Mesenchymal stem cell (in vitro differentiated cells and primary cell): Measurements from ENCODE around the gene RFTN1.
A peak's percentile ranks its signal among the peaks of the same experiment; 100 is the strongest.

Experiments used
- DNase-seq: peaks from one replicate; pipeline ENCODE4 v3.0.0-alpha.2; 2013
- H2AFZ ChIP-seq: one replicate; pipeline ENCODE4 v1.6.1; 2013; ENCODE audit warnings: low read depth, mild to moderate bottlenecking, control low read depth, inconsistent platforms, low read length, moderate library complexity
- H2AK5ac ChIP-seq: 2 replicates; pipeline ENCODE4 v1.6.1; 2013; ENCODE audit warnings: low read length, moderate library complexity, mild to moderate bottlenecking, inconsistent platforms; ENCODE audit not compliant: severe bottlenecking
- H2BK120ac ChIP-seq: one replicate; pipeline ENCODE4 v1.6.1; 2013; ENCODE audit warnings: low read depth, mild to moderate bottlenecking, inconsistent platforms, low read length, moderate library complexity
- H2BK12ac ChIP-seq, 2 experiments: one replicate each; pipeline ENCODE4 v1.6.1; 2013; ENCODE audit warnings: inconsistent platforms in 2 of 2, low read length in 2 of 2, mild to moderate bottlenecking in 2 of 2, moderate library complexity in 2 of 2, control low read depth in 1 of 2
- H2BK15ac ChIP-seq: one replicate; pipeline ENCODE4 v1.6.1; 2013; ENCODE audit warnings: mild to moderate bottlenecking, low read depth, inconsistent platforms; ENCODE audit not compliant: poor library complexity, severe bottlenecking
- H2BK5ac ChIP-seq: 2 replicates; pipeline ENCODE4 v1.6.1; 2013; ENCODE audit warnings: low read depth, mild to moderate bottlenecking, low read length, control low read depth, inconsistent platforms; ENCODE audit not compliant: poor library complexity, severe bottlenecking
- H3K14ac ChIP-seq, 2 experiments: one replicate each; pipeline ENCODE4 v1.6.1; 2013; ENCODE audit warnings: inconsistent platforms in 2 of 2, low read length in 2 of 2, control low read depth in 1 of 2, mild to moderate bottlenecking in 1 of 2, moderate library complexity in 1 of 2
- H3K18ac ChIP-seq, 2 experiments: one replicate each; pipeline ENCODE4 v1.6.1; 2013; ENCODE audit warnings: inconsistent platforms in 2 of 2, low read length in 2 of 2, control low read depth in 1 of 2, low read depth in 1 of 2, mild to moderate bottlenecking in 1 of 2
- H3K23ac ChIP-seq, 2 experiments: one replicate each; pipeline ENCODE4 v1.6.1; 2013; ENCODE audit warnings: inconsistent platforms in 2 of 2, low read length in 2 of 2, mild to moderate bottlenecking in 2 of 2, moderate library complexity in 2 of 2, control low read depth in 1 of 2
- H3K27ac ChIP-seq: 2 replicates; pipeline ENCODE4 v1.5.1; 2013; ENCODE audit warnings: mild to moderate bottlenecking, moderate library complexity, low read length, control low read depth, inconsistent platforms; ENCODE audit not compliant: poor library complexity, severe bottlenecking
- H3K27me3 ChIP-seq, 2 experiments: 2 replicates each; pipeline versions ENCODE4 v1.6.1 to v1.7.0; 2013; ENCODE audit warnings: low read length in 2 of 2, mild to moderate bottlenecking in 2 of 2, moderate library complexity in 2 of 2, control low read depth in 1 of 2, inconsistent platforms in 1 of 2; ENCODE audit not compliant: control insufficient read depth in 1 of 2, insufficient read depth in 1 of 2
- H3K36me3 ChIP-seq, 2 experiments: 2 replicates each; pipeline versions ENCODE4 v1.6.1 to v1.7.0; 2013; ENCODE audit warnings: low read length in 2 of 2, control low read depth in 1 of 2, inconsistent platforms in 1 of 2, low read depth in 1 of 2, mild to moderate bottlenecking in 1 of 2; ENCODE audit not compliant: insufficient read depth in 2 of 2, control insufficient read depth in 1 of 2
- H3K4ac ChIP-seq, 2 experiments: one replicate each; pipeline ENCODE4 v1.6.1; 2013; ENCODE audit warnings: inconsistent platforms in 2 of 2, low read length in 2 of 2, mild to moderate bottlenecking in 2 of 2, moderate library complexity in 2 of 2, control low read depth in 1 of 2, low read depth in 1 of 2
- H3K4me1 ChIP-seq: 2 replicates; pipeline ENCODE4 v1.6.1; 2013; ENCODE audit warnings: low read depth, low read length, control low read depth; ENCODE audit not compliant: control insufficient read depth, insufficient read depth
- H3K4me2 ChIP-seq: 2 replicates; pipeline ENCODE4 v1.6.1; 2013; ENCODE audit warnings: low read length, mild to moderate bottlenecking, inconsistent platforms; ENCODE audit not compliant: poor library complexity, severe bottlenecking
- H3K4me3 ChIP-seq, 2 experiments: 2 replicates each; pipeline versions ENCODE4 v1.5.1 to v1.7.0; 2013; ENCODE audit warnings: low read length in 2 of 2, mild to moderate bottlenecking in 2 of 2, control low read depth in 1 of 2, low read depth in 1 of 2; ENCODE audit not compliant: insufficient read depth in 1 of 2
- H3K79me1 ChIP-seq: replicated peaks from 2 replicates; pipeline ENCODE4 v1.6.1; 2013; ENCODE audit warnings: mild to moderate bottlenecking, control low read depth, low read length, inconsistent platforms; ENCODE audit not compliant: poor library complexity, severe bottlenecking
- H3K9ac ChIP-seq: 2 replicates; pipeline ENCODE4 v1.7.0; 2013; ENCODE audit warnings: mild to moderate bottlenecking, low read length, moderate library complexity
- H3K9me3 ChIP-seq: 2 replicates; pipeline ENCODE4 v1.7.0; 2013; ENCODE audit warnings: mild to moderate bottlenecking, low read length; ENCODE audit not compliant: control insufficient read depth
- H4K8ac ChIP-seq: one replicate; pipeline ENCODE4 v1.6.1; 2013; ENCODE audit warnings: inconsistent platforms, mild to moderate bottlenecking, low read length, moderate library complexity
- H4K91ac ChIP-seq: one replicate; pipeline ENCODE4 v1.6.1; 2013; ENCODE audit warnings: mild to moderate bottlenecking, low read length, inconsistent platforms
- WGBS: methylation state at CpG from one replicate; pipeline ENCODE4 v1.1.7; 2013; ENCODE audit warnings: mixed read lengths; 5-methylcytosine and 5-hydroxymethylcytosine counted together

The RFTN1 gene

GRCh38 chr3:16383864-16384263 is 129.6 kb downstream of the RFTN1 start:
- Histone ChIP-seq H2AK5ac (no peak overlapping the region), H3K27me3 (no peaks in the 10 kb centered on the region), H3K79me1 (peaks cover 42% of the 10 kb centered on the region), H3K4me1 (peaks cover 1% of the 10 kb centered on the region), H3K9ac (no peak overlapping the region), H3K36me3 (peaks cover 7% of the 10 kb centered on the region in 2 experiments), H3K9me3 (no peaks in the 10 kb centered on the region), H3K4me3 (no peak overlapping the region), H2BK120ac (no peak overlapping the region), H2BK12ac (no peak overlapping the region), H4K8ac (no peak overlapping the region), H2AFZ (no peak overlapping the region), H3K27ac (no peak overlapping the region), H2BK15ac (no peak overlapping the region), H3K4ac (no peak overlapping the region), H3K23ac (no peak overlapping the region), H3K4me2 (no peak overlapping the region), H3K14ac (no peak overlapping the region), H2BK5ac (no peak overlapping the region), H3K18ac (no peak overlapping the region), H4K91ac (no peak overlapping the region)
- no peak for DNase-seq
- WGBS: 100% methylated on average over 1 of the region's 1 CpG

- no peak overlapping the region for H3K14ac ChIP-seq
- DNase-seq: no peak
- no peak overlapping the region for H2BK15ac ChIP-seq
- no peak overlapping the region for H4K8ac ChIP-seq
- H4K91ac ChIP-seq: no peak overlapping the region
- no peak overlapping the region for H3K27ac ChIP-seq
- no peak overlapping the region for H2AK5ac ChIP-seq
- H3K18ac ChIP-seq: peak overlapping the region in 1 of 2 experiments; percentile 22
- no peak overlapping the region for H3K4ac ChIP-seq
- no peak overlapping the region for H3K9ac ChIP-seq
- H2BK12ac ChIP-seq: no peak overlapping the region
- H3K4me2 ChIP-seq: no peak overlapping the region
- H2BK120ac ChIP-seq: no peak overlapping the region
- no peak overlapping the region for H3K4me3 ChIP-seq
- no peaks in the 10 kb centered on the region for H3K27me3 ChIP-seq
- H2AFZ ChIP-seq: no peak overlapping the region
- no peaks in the 10 kb centered on the region for H3K9me3 ChIP-seq
- peaks cover 6% of the 10 kb centered on the region for H3K4me1 ChIP-seq
- H3K36me3 ChIP-seq: peaks cover 9 to 11% of the 10 kb centered on the region in 2 experiments
- no peak overlapping the region for H3K23ac ChIP-seq
- no peak overlapping the region for H2BK5ac ChIP-seq
- WGBS: 98% methylated on average over 5 of the region's 5 CpGs
- H3K79me1 ChIP-seq: peaks cover 45% of the 10 kb centered on the region
Measured at GRCh38 chr3:16382845-16383244, 130.7 kb downstream of the RFTN1 start.

GRCh38 chr3:16381426-16381825 is 132.1 kb downstream of the RFTN1 start:
- no peak overlapping the region for H2AFZ ChIP-seq
- no peaks in the 10 kb centered on the region for H3K9me3 ChIP-seq
- no peak overlapping the region for H4K8ac ChIP-seq
- H3K27me3 ChIP-seq: no peaks in the 10 kb centered on the region
- no peak overlapping the region for H3K14ac ChIP-seq
- H2BK15ac ChIP-seq: no peak overlapping the region
- peaks cover 18 to 23% of the 10 kb centered on the region in 2 experiments for H3K36me3 ChIP-seq
- no peak overlapping the region for H3K27ac ChIP-seq
- H3K9ac ChIP-seq: no peak overlapping the region
- H2AK5ac ChIP-seq: no peak overlapping the region
- H4K91ac ChIP-seq: no peak overlapping the region
- H2BK5ac ChIP-seq: no peak overlapping the region
- H3K18ac ChIP-seq: no peak overlapping the region
- DNase-seq: no peak
- no peak overlapping the region for H3K4ac ChIP-seq
- H2BK12ac ChIP-seq: no peak overlapping the region
- H3K4me1 ChIP-seq: peaks cover 7% of the 10 kb centered on the region
- no peak overlapping the region for H3K23ac ChIP-seq
- H3K4me3 ChIP-seq: no peak overlapping the region
- peaks cover 39% of the 10 kb centered on the region for H3K79me1 ChIP-seq
- WGBS: 96% methylated on average over 4 of the region's 4 CpGs
- no peak overlapping the region for H2BK120ac ChIP-seq
- H3K4me2 ChIP-seq: no peak overlapping the region

GRCh38 chr3:16380421-16380820 is 133.1 kb downstream of the RFTN1 start:
- Histone ChIP-seq H3K18ac (no peak overlapping the region), H3K27me3 (no peaks in the 10 kb centered on the region), H3K4me1 (peaks cover 7% of the 10 kb centered on the region), H3K36me3 (peaks cover 25 to 33% of the 10 kb centered on the region in 2 experiments), H2BK15ac (no peak overlapping the region), H2BK5ac (no peak overlapping the region), H4K91ac (no peak overlapping the region), H3K9ac (no peak overlapping the region), H3K14ac (no peak overlapping the region), H3K9me3 (no peaks in the 10 kb centered on the region), H3K4me2 (no peak overlapping the region), H4K8ac (no peak overlapping the region), H3K4ac (no peak overlapping the region), H2AK5ac (no peak overlapping the region), H3K27ac (no peak overlapping the region), H2AFZ (no peak overlapping the region), H3K23ac (no peak overlapping the region), H3K79me1 (peaks cover 39% of the 10 kb centered on the region), H3K4me3 (no peak overlapping the region), H2BK12ac (no peak overlapping the region), H2BK120ac (no peak overlapping the region)
- DNase-seq: no peak
- WGBS: 100% methylated on average over 1 of the region's 1 CpG
